ENCODE results near the gene TTLL13. TPM values are rescaled to one million over a fixed set of nuclear protein-coding genes. Genes with fewer than 3 reads are reported as not detected.
A peak's percentile ranks its signal among the peaks of the same experiment; 100 is the strongest.

TTLL13 gene
- total and polyA plus RNA-seq, 9 of the 15 experiments (the other 6 are each of a cell fraction or from before 2014, with no cell fraction given) = 0.05 to 0.24 (median 0.11) TPM; not detected in 1

DNA sequence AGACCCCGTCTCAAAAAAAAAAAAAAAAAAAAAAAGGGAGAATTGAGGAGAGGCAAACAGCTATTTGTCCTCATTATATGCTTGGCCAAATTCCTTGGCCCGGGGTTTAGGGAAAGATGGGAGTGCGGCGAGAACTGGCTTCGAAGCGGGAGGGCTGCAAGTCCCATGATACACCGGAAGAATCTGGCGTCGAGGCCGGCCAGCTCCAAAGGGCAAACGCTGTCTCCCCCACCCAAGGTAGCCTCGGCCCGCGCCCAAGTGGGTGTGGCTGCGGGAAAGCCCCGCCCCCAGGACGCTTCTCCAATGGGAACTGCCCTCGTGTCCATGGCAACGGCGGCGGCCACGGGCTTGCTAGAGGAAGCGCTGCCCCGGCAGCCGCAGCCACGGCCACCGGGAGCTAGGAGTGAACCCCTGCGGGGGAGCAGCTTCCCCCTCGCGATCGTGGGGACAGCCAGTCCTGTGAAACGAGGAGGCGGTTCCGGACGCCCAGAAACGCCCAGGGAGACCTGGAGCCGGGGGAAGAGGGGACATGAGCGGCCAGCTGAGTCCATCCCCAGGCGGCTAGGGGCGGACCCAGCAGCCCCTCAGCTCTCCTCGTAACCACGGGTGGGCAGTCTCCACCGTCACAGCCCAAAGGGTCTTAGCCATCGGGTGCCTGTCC lies at the start of gene TTLL13 (continued):
- no peak for TF ChIP-seq HLTF (IDR thresholded peaks at IDR 0.05)
- TF ChIP-seq, protein P1, sequence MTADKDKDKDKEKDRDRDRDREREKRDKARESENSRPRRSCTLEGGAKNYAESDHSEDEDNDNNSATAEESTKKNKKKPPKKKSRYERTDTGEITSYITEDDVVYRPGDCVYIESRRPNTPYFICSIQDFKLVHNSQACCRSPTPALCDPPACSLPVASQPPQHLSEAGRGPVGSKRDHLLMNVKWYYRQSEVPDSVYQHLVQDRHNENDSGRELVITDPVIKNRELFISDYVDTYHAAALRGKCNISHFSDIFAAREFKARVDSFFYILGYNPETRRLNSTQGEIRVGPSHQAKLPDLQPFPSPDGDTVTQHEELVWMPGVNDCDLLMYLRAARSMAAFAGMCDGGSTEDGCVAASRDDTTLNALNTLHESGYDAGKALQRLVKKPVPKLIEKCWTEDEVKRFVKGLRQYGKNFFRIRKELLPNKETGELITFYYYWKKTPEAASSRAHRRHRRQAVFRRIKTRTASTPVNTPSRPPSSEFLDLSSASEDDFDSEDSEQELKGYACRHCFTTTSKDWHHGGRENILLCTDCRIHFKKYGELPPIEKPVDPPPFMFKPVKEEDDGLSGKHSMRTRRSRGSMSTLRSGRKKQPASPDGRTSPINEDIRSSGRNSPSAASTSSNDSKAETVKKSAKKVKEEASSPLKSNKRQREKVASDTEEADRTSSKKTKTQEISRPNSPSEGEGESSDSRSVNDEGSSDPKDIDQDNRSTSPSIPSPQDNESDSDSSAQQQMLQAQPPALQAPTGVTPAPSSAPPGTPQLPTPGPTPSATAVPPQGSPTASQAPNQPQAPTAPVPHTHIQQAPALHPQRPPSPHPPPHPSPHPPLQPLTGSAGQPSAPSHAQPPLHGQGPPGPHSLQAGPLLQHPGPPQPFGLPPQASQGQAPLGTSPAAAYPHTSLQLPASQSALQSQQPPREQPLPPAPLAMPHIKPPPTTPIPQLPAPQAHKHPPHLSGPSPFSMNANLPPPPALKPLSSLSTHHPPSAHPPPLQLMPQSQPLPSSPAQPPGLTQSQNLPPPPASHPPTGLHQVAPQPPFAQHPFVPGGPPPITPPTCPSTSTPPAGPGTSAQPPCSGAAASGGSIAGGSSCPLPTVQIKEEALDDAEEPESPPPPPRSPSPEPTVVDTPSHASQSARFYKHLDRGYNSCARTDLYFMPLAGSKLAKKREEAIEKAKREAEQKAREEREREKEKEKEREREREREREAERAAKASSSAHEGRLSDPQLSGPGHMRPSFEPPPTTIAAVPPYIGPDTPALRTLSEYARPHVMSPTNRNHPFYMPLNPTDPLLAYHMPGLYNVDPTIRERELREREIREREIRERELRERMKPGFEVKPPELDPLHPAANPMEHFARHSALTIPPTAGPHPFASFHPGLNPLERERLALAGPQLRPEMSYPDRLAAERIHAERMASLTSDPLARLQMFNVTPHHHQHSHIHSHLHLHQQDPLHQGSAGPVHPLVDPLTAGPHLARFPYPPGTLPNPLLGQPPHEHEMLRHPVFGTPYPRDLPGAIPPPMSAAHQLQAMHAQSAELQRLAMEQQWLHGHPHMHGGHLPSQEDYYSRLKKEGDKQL (CRISPR knock-in tag; IDR thresholded peaks at IDR 0.05; ENCODE audit: borderline replicate concordance) = no peak
- TF ChIP-seq, protein P2, sequence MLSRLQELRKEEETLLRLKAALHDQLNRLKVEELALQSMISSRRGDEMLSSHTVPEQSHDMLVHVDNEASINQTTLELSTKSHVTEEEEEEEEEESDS (CRISPR knock-in tag; IDR thresholded peaks at IDR 0.05) = no peak
- TF ChIP-seq, protein P3, sequence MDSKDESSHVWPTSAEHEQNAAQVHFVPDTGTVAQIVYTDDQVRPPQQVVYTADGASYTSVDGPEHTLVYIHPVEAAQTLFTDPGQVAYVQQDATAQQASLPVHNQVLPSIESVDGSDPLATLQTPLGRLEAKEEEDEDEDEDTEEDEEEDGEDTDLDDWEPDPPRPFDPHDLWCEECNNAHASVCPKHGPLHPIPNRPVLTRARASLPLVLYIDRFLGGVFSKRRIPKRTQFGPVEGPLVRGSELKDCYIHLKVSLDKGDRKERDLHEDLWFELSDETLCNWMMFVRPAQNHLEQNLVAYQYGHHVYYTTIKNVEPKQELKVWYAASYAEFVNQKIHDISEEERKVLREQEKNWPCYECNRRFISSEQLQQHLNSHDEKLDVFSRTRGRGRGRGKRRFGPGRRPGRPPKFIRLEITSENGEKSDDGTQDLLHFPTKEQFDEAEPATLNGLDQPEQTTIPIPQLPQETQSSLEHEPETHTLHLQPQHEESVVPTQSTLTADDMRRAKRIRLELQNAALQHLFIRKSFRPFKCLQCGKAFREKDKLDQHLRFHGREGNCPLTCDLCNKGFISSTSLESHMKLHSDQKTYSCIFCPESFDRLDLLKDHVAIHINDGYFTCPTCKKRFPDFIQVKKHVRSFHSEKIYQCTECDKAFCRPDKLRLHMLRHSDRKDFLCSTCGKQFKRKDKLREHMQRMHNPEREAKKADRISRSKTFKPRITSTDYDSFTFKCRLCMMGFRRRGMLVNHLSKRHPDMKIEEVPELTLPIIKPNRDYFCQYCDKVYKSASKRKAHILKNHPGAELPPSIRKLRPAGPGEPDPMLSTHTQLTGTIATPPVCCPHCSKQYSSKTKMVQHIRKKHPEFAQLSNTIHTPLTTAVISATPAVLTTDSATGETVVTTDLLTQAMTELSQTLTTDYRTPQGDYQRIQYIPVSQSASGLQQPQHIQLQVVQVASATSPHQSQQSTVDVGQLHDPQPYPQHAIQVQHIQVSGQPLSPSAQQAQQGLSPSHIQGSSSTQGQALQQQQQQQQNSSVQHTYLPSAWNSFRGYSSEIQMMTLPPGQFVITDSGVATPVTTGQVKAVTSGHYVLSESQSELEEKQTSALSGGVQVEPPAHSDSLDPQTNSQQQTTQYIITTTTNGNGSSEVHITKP (IDR thresholded peaks at IDR 0.05; ENCODE audit: partially characterized antibody) = peak; percentile 93
- TF ChIP-seq RFX1 (IDR thresholded peaks at IDR 0.05) = peak; percentile 96
- TF ChIP-seq, protein P4, sequence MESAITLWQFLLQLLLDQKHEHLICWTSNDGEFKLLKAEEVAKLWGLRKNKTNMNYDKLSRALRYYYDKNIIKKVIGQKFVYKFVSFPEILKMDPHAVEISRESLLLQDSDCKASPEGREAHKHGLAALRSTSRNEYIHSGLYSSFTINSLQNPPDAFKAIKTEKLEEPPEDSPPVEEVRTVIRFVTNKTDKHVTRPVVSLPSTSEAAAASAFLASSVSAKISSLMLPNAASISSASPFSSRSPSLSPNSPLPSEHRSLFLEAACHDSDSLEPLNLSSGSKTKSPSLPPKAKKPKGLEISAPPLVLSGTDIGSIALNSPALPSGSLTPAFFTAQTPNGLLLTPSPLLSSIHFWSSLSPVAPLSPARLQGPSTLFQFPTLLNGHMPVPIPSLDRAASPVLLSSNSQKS (CRISPR knock-in tag; IDR thresholded peaks at IDR 0.05) = no peak
- peak; percentile 39; the same call in 1 of the 2 replicates for TF ChIP-seq ESRRA (IDR thresholded peaks at IDR 0.05; ENCODE audit: borderline replicate concordance, low read depth)
- TF ChIP-seq SMARCE1 (IDR thresholded peaks at IDR 0.05) = peak; percentile 32; the same call in 1 of the 2 replicates
- no peak for TF ChIP-seq XRCC3 (IDR thresholded peaks at IDR 0.05)
- TF ChIP-seq, protein P5, sequence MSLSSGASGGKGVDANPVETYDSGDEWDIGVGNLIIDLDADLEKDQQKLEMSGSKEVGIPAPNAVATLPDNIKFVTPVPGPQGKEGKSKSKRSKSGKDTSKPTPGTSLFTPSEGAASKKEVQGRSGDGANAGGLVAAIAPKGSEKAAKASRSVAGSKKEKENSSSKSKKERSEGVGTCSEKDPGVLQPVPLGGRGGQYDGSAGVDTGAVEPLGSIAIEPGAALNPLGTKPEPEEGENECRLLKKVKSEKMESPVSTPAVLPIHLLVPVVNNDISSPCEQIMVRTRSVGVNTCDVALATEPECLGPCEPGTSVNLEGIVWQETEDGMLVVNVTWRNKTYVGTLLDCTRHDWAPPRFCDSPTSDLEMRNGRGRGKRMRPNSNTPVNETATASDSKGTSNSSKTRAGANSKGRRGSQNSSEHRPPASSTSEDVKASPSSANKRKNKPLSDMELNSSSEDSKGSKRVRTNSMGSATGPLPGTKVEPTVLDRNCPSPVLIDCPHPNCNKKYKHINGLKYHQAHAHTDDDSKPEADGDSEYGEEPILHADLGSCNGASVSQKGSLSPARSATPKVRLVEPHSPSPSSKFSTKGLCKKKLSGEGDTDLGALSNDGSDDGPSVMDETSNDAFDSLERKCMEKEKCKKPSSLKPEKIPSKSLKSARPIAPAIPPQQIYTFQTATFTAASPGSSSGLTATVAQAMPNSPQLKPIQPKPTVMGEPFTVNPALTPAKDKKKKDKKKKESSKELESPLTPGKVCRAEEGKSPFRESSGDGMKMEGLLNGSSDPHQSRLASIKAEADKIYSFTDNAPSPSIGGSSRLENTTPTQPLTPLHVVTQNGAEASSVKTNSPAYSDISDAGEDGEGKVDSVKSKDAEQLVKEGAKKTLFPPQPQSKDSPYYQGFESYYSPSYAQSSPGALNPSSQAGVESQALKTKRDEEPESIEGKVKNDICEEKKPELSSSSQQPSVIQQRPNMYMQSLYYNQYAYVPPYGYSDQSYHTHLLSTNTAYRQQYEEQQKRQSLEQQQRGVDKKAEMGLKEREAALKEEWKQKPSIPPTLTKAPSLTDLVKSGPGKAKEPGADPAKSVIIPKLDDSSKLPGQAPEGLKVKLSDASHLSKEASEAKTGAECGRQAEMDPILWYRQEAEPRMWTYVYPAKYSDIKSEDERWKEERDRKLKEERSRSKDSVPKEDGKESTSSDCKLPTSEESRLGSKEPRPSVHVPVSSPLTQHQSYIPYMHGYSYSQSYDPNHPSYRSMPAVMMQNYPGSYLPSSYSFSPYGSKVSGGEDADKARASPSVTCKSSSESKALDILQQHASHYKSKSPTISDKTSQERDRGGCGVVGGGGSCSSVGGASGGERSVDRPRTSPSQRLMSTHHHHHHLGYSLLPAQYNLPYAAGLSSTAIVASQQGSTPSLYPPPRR (CRISPR knock-in tag; IDR thresholded peaks at IDR 0.05; ENCODE audit: borderline replicate concordance) = no peak
- TF ChIP-seq SUPT5H (IDR thresholded peaks at IDR 0.05) = peak; percentile 47; the same call in 1 of the 2 replicates

Data from K562 (cell line).